Measurements from ENCODE around the gene SPSB2.

The SPSB2 gene

DNA sequence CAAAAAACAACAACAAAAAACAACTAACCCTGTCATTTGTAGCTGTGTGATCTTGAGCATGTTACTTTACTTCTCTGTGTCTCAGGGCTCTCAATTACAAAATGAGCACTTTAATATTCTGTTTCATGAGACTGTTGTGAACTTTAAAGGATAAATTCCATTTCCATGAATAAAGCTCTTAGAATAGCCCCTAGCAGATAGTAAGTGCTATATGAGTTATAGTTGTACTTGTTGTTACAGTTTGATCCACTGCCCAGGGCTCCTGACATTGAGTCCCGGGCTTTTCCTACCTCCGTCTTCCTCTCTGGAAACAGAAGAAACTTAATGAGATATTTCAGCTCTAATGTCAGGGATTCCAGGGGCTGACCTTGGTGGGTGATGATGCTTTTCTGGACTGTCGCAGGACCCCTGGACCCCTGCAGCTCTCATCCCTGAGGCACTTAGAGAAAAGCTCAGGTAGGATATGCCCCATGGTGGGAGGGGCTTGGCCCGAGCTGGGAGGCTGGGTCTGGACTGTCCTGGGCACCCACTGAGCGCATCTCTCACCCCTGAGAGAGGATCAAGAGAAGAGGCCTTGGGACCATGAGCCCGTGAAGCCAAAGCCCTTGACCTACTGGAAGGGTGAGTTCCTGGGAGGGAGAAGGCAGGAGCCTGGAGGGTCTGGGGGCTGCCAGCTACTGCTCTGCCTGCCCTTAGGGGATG lies 39.8 kb downstream of the SPSB2 start:
- in situ Hi-C loops (cut with MboI; ENCODE audit: low sequenced_read_pairs), result no loop called here

DNA sequence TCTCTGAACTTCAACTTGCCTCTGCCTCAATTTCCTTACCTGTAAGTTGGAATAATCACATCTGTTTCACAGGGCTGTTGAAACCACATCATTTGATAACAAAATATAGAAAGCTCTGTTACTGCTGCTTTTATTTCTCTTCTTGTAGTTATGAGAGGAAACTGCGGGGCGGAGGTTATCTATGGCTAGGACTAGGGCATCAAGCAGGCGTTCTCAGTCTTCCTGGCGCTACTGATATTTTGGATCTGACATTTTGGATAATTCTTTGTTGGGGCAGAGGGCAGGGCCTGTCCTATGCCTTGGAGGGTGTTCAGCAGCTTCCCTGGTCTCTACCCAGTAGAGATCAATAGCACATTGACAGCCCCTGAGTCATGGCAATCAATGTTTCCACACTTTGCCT lies 41.0 kb downstream of the SPSB2 start:
- in situ Hi-C loops (cut with MboI; ENCODE audit: low sequenced_read_pairs), result no loop called here

DNA sequence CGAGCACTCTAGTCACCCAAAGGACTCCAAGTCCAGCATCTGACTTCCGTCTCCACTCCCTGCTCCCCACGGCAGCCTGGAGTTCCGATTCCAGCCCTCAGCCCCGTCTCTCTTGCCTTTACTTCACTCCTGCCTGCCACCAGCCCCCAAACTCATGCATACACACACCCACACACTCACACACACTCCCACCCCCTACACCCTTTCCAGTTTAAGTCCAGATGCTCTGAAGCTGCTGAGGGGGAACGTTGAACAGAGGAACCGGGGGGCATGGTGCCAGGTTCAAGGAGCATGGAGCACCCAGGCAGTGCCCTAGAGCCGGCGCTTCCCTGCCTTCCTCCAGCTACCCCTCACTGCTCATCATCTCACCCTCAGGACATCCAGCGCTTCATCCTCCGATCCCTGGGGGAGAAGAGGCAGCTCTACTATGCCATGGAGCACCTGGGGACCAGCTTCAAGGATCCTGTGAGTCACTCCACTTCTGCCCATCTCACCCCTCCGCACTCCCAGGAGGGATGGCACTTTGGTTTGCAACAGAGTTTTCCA lies 41.6 kb downstream of the SPSB2 start:
- in situ Hi-C loops (cut with MboI; ENCODE audit: low sequenced_read_pairs), result no loop called here

DNA sequence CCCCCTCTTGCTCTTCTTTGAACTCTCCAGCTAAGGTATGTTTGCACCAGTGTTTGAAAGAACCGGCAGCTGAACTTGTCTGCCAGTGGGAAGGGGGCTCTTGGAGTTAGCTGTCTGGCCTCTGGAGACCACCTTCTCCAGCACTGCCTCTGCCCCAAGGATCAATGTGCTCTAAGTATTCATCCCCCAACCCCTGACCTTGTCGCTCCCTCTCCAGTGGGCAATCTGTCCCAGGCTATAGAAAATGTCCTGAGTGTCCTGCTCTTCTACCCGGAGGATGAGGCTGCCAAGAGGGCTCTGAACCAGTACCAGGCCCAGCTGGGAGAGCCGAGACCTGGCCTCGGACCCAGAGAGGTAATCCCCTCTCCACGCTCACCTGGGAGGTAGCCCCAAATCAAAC lies 42.1 kb downstream of the SPSB2 start:
- in situ Hi-C loops (cut with MboI; ENCODE audit: low sequenced_read_pairs), result no loop called here

DNA sequence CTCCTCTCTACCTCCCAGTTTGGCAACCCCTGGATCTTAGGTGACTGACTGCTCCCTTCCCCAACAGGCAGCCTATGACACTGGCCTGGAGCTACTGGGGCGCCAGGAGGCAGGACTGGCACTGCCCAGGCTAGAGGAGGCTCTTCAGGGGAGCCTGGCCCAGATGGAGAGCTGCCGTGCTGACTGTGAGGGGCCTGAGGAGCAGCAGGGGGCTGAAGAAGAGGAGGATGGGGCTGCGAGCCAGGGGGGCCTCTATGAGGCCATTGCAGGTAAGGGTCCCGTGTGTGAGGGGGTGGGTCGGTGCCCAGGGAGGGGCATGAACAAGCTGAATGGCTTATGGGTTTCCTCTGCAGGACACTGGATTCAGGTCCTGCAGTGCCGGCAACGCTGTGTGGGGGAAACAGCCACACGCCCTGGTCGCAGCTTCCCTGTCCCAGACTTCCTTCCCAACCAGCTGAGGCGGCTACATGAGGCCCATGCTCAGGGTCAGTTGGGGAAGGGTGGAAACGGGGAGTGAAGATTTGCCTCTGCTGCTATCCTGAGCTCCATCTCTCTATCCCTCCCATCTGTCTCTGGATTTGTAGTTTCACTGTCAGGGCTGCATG lies 42.7 kb downstream of the SPSB2 start:
- in situ Hi-C loops (cut with MboI; ENCODE audit: low sequenced_read_pairs), result no loop called here

DNA sequence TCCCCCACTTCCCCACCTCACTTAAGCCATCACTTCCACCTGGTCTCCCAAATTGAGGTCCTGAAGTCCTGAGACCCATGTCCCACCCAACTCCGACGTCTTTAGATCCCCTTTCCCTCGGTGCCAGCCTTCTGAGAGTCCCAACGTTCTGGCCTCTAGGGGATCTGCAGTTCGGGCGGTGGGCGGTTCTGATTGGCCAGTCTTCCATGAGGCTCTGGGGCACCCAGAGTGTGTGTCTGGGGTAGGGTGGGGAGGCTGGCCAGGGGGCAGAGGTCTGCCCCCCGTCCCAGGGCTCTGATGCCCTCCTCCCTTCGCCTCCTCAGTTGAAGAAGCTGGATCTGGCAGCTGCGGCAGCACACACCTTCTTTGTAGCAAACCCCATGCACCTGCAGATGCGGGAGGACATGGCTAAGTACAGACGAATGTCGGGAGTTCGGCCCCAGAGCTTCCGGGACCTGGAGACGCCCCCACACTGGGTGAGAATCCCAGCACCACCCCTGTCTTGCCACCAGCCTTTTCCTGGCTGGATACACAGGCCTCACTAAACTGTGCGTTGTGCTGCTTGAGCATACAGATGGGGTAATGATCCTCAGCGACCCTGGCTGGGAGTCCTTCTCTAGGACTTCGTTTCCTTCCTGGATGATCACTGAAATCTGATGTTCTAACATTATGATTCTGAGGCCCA lies 43.4 kb downstream of the SPSB2 start:
- in situ Hi-C loops (cut with MboI; ENCODE audit: low sequenced_read_pairs), result loop anchor here (5.0 kb wide), 1 partner anchor 77 kb away; the partner anchor contains the start of gene MLF2

GRCh38 chr12:6828781-6829535 lies 44.1 kb downstream of the SPSB2 start:
- in situ Hi-C loops (cut with MboI; ENCODE audit: low sequenced_read_pairs), result loop anchor here (5.0 kb wide), 1 partner anchor 77 kb away; the partner anchor contains the start of gene MLF2

- in situ Hi-C loops (cut with MboI; ENCODE audit: low sequenced_read_pairs), result loop anchor here (5.0 kb wide), 1 partner anchor 76 kb away; the partner anchor contains the start of gene MLF2
These were observed 44.9 kb downstream of the SPSB2 start, which contains the start of gene P3H3 for GRCh38 chr12:6827982-6828780. Gene P3H3 (plus strand): TSS chr12:6828407. CDS start chr12:6828441, 34 bp downstream.

- in situ Hi-C loops (cut with MboI; ENCODE audit: low sequenced_read_pairs), result loop anchor here (5.0 kb wide), 1 partner anchor 75 kb away; the partner anchor contains the start of gene MLF2
These were observed 45.6 kb downstream of the SPSB2 start for GRCh38 chr12:6827437-6827911.

DNA sequence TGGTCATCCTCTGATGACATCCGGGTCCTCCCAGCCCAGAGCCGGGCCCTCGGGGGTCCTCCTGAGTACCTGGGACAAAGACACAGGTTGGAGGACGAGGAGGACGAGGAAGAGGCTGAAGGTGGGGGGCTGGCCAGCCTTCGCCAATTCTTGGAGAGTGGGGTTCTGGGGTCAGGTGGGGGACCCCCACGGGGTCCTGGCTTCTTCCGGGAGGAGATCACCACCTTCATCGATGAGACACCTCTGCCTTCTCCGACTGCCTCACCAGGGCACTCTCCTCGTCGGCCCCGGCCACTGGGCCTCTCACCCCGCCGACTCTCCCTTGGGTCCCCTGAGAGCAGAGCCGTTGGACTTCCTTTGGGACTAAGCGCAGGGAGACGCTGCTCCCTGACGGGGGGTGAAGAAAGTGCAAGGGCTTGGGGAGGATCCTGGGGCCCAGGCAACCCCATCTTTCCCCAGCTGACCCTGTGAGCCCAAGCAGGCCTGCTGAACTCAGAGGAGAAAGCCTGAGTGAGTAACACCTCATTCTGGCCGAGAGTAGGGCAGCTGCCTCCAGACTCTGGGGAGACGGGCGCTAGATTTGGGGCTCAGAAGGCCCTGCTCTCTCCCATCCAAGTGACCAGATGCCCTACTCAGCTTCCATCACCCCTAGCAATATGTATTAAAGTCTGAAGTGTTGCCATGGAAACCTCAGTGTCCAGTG lies 46.2 kb downstream of the SPSB2 start:
- in situ Hi-C loops (cut with MboI; ENCODE audit: low sequenced_read_pairs), result loop anchor here (5.0 kb wide), 1 partner anchor 75 kb away; the partner anchor contains the start of gene MLF2

DNA sequence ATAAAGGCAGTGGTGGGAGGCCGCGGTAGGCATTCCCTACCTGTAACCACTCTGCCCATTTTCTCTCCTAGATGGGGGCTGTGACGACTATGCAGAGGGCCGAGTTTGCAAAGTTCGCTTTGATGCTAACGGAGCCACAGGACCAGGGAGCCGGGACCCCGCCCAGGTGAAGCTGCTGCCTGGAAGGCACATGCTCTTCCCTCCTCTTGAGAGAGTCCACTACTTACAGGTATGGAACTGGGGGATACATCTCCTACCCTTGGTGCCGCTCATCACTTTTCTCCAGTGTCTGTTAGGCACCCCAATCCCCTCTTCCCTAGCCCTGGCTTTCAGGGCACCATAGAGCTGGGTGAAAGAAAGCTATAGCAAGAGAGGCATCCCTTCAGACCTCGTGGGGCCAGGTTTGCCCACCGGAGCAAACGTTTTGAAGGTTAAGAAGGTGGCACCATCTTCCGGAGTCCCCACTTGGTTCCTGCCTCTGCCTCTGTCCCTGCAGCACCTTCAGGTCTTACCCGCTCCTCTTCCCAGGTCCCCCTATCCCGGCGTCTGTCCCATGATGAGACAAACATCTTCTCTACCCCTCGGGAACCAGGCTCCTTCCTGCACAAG lies 46.9 kb downstream of the SPSB2 start:
- in situ Hi-C loops (cut with MboI; ENCODE audit: low sequenced_read_pairs), result loop anchor here (5.0 kb wide), 1 partner anchor 74 kb away; the partner anchor contains the start of gene MLF2

- in situ Hi-C loops (cut with MboI; ENCODE audit: low sequenced_read_pairs), result loop anchor here (5.0 kb wide), 1 partner anchor 73 kb away; the partner anchor contains the start of gene MLF2
These were observed 47.5 kb downstream of the SPSB2 start for GRCh38 chr12:6825398-6826124.

- in situ Hi-C loops (cut with MboI; ENCODE audit: low sequenced_read_pairs), result loop anchor here (5.0 kb wide), 1 partner anchor 73 kb away; the partner anchor contains the start of gene MLF2
These were observed 48.2 kb downstream of the SPSB2 start for GRCh38 chr12:6824901-6825381.

- in situ Hi-C loops (cut with MboI; ENCODE audit: low sequenced_read_pairs), result no loop called here
These were observed 48.9 kb downstream of the SPSB2 start for GRCh38 chr12:6824085-6824775.

DNA sequence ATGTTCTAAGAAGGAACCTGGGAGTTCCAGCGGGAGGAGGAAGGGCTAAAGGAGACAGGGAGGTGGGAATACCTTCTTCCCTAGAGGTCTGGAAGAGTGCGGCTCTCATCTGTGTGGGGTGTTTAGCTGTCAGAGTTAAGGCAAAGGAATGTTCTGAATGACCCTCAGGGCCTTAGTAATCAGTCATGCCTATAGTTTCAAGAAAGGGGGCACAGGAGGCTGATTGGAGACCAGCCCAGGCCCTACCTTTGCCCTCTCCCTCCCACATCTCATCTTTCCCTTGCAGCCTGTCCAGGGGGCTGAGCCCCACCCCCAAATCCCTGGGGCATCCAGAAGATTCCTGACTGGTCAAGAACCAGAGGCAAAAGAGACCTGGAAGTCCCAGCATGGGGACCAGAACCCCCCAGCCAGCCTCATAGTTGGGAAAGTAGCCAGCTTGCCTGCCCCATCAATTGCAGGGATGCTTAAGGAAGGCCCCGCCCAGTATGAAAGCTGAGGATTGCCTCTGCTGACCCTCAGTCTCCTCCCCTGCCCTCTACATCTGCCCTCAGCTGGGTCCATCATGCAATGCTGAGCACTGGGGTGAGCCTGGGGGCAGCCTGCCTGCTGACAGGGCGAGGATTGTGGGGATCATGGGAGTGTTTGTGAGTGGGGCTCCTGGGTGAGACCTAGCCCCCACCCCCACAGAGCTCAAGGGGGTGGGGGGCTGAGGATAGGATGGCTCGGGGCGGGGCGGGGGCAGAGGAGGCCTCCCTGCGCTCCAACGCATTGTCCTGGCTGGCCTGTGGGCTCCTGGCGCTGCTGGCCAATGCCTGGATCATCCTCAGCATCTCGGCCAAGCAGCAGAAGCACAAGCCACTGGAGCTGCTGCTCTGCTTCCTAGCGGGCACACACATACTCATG lies 49.7 kb downstream of the SPSB2 start:
- in situ Hi-C loops (cut with MboI; ENCODE audit: low sequenced_read_pairs), result no loop called here
